Psoas muscle (tissue), 8 donors: ENCODE measurements around the gene KLHDC7A. TPM values are rescaled to one million over a fixed set of nuclear protein-coding genes. Genes with fewer than 3 reads are reported as not detected.
"Not testable (repeated sequence)": the region's sequence is repeated elsewhere in the genome, so short reads cannot be mapped to it uniquely, and the experiment has no call there.

Source experiments
- ATAC-seq, 4 donors: fragments of 200-7000 bp; cut with Tn5 transposase; one replicate each; pipeline ENCODE4 v1.9.1; 2020; ENCODE audit warnings: moderate library complexity in 3 of 4, mild to moderate bottlenecking in 2 of 4
- DNase-seq, 2 donors: peaks; one replicate each; pipeline ENCODE4 v3.0.0-alpha.2; 2020
- H3K27ac ChIP-seq: fragments of 200-600 bp; one replicate; pipeline ENCODE4 v1.8.0; 2022
- H3K27me3 ChIP-seq, 3 donors: fragments of 200-600 bp in 1 of 3; one replicate each; pipeline versions ENCODE4 v1.6.1 to v1.8.0; 2013 to 2022; ENCODE audit warnings: low read length in 2 of 3, mild to moderate bottlenecking in 2 of 3, moderate library complexity in 1 of 3; ENCODE audit not compliant: insufficient read depth in 3 of 3
- H3K36me3 ChIP-seq, 2 donors: fragments of 200-600 bp in 1 of 2; one replicate each; pipeline versions ENCODE4 v1.6.1 to v1.8.0; 2013 to 2022; ENCODE audit warnings: low read depth in 1 of 2, mild to moderate bottlenecking in 1 of 2, moderate library complexity in 1 of 2; ENCODE audit not compliant: insufficient read depth in 1 of 2
- H3K4me1 ChIP-seq: fragments of 200-600 bp; one replicate; pipeline ENCODE4 v1.8.0; 2022
- H3K4me3 ChIP-seq: fragments of 200-600 bp; one replicate; pipeline ENCODE4 v1.8.0; 2022; ENCODE audit warnings: mild to moderate bottlenecking
- H3K9me3 ChIP-seq: fragments of 200-600 bp; one replicate; pipeline ENCODE4 v1.8.0; 2022
- CTCF ChIP-seq: fragments of 200-600 bp; IDR thresholded peaks from one replicate; pipeline ENCODE4 v1.8.0; 2022; ENCODE audit warnings: antibody characterized with exemption
- WGBS, 3 donors: extraction: QIAGEN DNeasy Blood & Tissue Kit; methylation state at CpG; one replicate each; pipeline versions ENCODE4 v1.1.6 to v1.1.7; 2013; 5-methylcytosine and 5-hydroxymethylcytosine counted together
- intact Hi-C, 2 donors: fragments of 100-400 bp; cut with DNase I; formaldehyde crosslinking; loops; one replicate each; pipeline versions ENCODE4 v1.11.0 to v1.14.2; 2022
- polyA plus RNA-seq, 3 donors: library from polyadenylated mRNA; stranded (reverse); fragments of 200-250 nt; gene quantifications; one replicate each; pipeline ENCODE4 v1.2.3, GENCODE V29; 2013
- total RNA-seq, 4 donors: library from RNA; stranded (reverse); fragmentation: NEBNext Ultra II Directional in 2 of 4; extraction: Animal tissue kit (Norgen Biotek cat#: 25700) in 2 of 4; gene quantifications; one replicate each; pipeline versions ENCODE4 v1.2.1 to v1.2.4, GENCODE V29; 2021 to 2023
- donor health status: healthy with polysubstance abuse.
- donor health status: DM: no; HTN: no; CAD: no; lungs with moderate emphysema.
- donor health status: Bipolar disorder and iron deficiency.
- donor health status: healthy.
- donor health status: DM: yes; HTN: yes; CAD: no.
- donor health status: DM: no; HTN: no; CAD: no.
- donor health status: DM: no; HTN: no; CAD: no.
- donor health status: DM: yes; HTN: yes; CAD: no.

Gene KLHDC7A
- total and polyA plus RNA-seq, 7 donors: 0.01 TPM; not detected in 6

GRCh38 chr1:18458133-18459092 lies 22.3 kb upstream of the KLHDC7A start:
- no peak for ATAC-seq
- Histone ChIP-seq H3K4me3 (no peak overlapping the region), H3K27me3 (peaks cover 0 to 42% (median 2%) of the 10 kb centered on the region in 3 donors), H3K27ac (no peak overlapping the region), H3K9me3 (no peaks in the 10 kb centered on the region), H3K4me1 (no peaks in the 10 kb centered on the region), H3K36me3 (no peaks in the 10 kb centered on the region)
- intact Hi-C loops: no loop called here
- TF ChIP-seq CTCF: no peak
- 48 to 61% (median 53%) methylated on average over 15 of the region's 15 CpGs for WGBS, 3 donors
- DNase-seq: no peak

DNA sequence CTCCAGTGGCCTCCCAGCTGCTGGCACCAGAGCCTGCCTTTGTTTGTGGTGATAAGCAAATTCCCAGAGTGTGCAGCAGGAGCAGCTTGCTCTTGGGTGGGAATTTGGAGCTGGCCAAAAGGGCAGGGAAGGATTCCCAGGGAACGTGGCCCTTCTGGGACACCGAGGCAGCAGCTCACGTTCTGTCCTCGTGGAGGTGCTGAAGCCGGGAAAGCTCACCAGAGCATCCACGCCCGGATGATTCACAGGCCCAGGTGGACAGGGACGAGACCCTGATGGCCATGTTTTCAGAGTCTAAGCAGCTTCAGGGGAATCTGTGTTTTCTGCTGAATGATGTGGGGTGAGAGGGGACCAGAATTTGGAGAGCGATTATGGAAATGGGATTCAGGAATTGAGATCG lies 19.1 kb upstream of the KLHDC7A start:
- DNase-seq (no peak), ATAC-seq (no peak)
- Histone ChIP-seq H3K4me3 (no peak overlapping the region), H3K27me3 (peaks cover 0 to 41% (median 2%) of the 10 kb centered on the region in 3 donors), H3K27ac (no peak overlapping the region), H3K4me1 (no peaks in the 10 kb centered on the region), H3K9me3 (no peaks in the 10 kb centered on the region), H3K36me3 (no peaks in the 10 kb centered on the region)
- intact Hi-C loops: no loop called here
- TF ChIP-seq CTCF: no peak
- WGBS, 3 donors: 75 to 83% (median 79%) methylated on average over 10 of the region's 10 CpGs

GRCh38 chr1:18462517-18462916 lies 18.2 kb upstream of the KLHDC7A start:
- H3K4me3 ChIP-seq, H3K4me1 ChIP-seq, H3K36me3 ChIP-seq, intact Hi-C loops, ATAC-seq, DNase-seq, H3K27ac ChIP-seq, H3K9me3 ChIP-seq: not testable (repeated sequence)
- peaks cover 0 to 36% (median 2%) of the 10 kb centered on the region in 3 donors for H3K27me3 ChIP-seq
- 86 to 93% (median 90%) methylated on average over 5 of the region's 5 CpGs for WGBS, 3 donors

DNA sequence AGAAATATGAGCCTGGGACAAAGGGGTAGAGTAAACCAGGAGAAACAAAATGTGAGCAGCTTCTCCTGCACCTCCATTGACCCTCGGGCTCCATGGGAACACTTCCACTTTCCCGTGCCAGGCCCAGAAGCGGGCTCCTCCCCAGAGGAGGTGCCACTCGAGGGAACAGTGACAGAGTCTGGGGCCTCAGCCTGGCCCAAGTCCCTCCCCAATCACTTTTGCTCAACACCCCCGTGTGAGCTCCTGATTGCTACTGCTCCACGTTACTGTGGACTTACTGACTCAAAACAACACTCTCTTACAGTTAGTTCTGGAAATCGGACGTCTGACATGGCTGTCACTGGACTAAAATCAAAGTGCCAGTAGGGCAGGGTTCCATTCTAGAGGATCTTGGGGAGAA lies 17.7 kb upstream of the KLHDC7A start:
- 52 to 66% (median 53%) methylated on average over 8 of the region's 8 CpGs for WGBS, 3 donors
- Histone ChIP-seq H3K4me1 (no peaks in the 10 kb centered on the region), H3K27me3 (peaks cover 0 to 36% (median 3%) of the 10 kb centered on the region in 3 donors), H3K36me3 (no peaks in the 10 kb centered on the region), H3K9me3 (no peaks in the 10 kb centered on the region), H3K27ac (no peak overlapping the region), H3K4me3 (no peak overlapping the region)
- no peak for ATAC-seq
- intact Hi-C loops: no loop called here
- no peak for DNase-seq
- no peak for TF ChIP-seq CTCF

DNA sequence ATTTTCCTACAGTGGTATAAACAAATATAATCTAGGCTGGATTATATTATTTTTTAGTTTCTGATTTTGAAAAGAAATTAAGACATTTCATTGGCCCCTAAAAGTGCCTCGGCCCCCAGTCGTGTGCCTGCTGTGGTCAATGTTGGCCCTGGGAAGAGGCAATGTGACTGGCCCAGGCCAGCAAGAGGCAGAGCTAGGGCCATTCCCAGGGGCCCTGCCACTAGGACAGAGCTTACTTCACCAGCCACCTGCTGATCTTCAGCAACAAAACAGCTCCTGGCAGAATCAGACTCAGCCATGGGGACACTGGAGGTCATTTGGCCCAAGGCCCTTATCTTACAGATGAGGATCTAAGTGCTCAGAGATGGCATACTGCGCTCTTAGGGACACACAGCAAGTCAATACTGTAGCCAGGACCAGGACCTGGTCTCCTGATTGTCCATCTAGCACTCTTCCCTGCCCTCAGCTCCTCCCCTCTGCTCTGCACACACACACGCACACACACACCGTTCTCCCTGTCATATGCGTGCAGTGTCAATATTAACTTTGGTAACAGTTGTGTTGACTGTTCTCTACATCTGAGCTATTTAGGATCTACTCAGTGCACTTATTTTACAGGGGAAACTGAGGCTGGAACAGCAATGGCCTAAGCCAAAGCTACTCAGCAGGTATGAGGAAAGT lies 16.6 kb upstream of the KLHDC7A start:
- TF ChIP-seq CTCF: no peak
- Histone ChIP-seq H3K4me3 (no peak overlapping the region), H3K9me3 (no peaks in the 10 kb centered on the region), H3K27ac (no peak overlapping the region), H3K27me3 (peaks cover 0 to 29% (median 6%) of the 10 kb centered on the region in 3 donors), H3K36me3 (no peaks in the 10 kb centered on the region), H3K4me1 (no peaks in the 10 kb centered on the region)
- DNase-seq (no peak), ATAC-seq (no peak)
- 65 to 75% (median 68%) methylated on average over 6 of the region's 6 CpGs for WGBS, 3 donors
- intact Hi-C loops: no loop called here
